ACHN (cell line): ENCODE data around the gene TAOK2.
A peak's percentile ranks its signal among the peaks of the same experiment; 100 is the strongest.
"Not testable (repeated sequence)": the region's sequence is repeated elsewhere in the genome, so short reads cannot be mapped to it uniquely, and the experiment has no call there.

Source experiments
- DNase-seq: peaks from one replicate; pipeline ENCODE4 v3.0.0-alpha.2; 2015
- in situ Hi-C: cut with HindIII; loops from 2 replicates; pipeline ENCODE4 v1.10.0; 2017; ENCODE audit warnings: low sequenced_read_pairs, low pct_ligation_motif_present, low pct_unique_long_range_greater_than_20kb

TAOK2 gene

DNA sequence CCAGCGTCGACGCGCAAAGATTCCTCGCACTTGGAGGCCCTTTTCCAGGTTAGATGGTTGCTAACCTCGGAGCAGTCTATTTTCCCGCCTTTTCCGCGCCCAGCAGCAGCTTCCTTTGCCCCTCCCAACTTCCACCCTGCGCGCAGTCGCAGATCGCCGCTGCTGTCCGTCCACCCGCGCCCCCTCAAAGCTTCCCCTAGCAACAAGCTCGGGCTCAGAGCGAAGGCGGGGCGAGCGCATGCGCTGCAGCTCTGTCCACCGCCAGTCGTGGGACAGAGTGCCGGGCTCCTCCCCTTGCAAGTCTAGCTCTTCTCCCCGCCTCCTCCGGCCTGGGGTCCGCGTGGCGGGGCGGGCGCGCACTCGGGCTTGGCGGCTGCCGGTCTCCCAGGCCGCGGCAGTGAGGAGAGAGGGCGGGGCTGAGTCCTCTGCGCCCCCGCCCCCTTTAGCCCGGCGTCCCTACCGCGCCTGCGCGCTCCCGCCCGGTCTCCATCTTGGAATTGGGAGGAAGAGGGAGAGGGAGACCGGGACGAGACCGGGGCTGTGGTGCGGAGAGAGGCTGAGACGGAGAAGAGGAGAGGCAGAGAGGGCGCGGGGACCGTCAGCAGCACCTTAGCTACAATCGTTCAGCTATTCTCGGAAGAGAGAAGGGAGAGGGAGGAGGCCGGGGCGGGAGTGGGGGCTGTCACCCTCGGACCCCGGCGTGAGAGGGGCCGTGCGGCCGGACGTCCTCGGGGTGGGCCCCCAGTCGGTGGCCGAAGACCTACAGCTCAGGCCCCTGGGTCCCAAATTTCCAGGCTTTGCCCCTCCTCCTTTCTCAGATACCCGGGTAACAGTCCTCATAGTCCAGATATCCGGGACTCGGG, at the start of gene TAOK2:
TAOK2 (plus strand) TSS at position 485 of the 863 bp plus-strand sequence. CDS start 3,905 bp downstream, outside the sequence.
- in situ Hi-C loops = no loop called here
- DNase-seq = peak; percentile 99

DNA sequence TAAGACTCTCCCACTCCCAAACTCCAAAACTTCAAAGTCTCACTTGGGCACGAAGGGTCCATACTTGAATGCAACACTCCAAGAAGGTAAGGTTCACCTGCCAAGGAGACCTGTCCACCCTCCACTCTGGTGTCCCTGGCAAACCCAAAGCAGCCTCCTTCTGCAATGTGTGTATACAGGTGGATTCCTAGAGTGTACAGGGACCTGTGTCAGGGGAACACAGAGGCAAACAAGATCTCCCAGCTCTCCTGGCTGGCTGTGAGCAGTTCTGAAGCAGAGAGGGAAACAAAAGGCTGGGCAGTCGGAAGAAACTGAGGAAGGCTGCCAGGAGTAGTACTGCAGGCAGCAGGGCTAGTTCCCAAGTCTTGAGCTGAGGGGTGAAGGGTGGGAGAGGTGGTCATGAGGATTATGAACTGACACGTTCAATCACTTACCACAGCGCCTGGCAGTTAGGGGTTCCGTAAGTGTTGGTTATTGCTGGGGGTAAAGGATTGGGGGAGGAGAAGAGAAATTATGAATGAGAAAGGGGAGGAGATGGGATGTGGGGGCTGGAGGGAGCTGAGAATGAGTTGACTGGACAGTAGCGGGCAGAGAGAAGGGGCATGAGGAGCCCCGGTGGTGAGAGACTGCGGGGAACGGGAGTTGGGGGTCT, 48.4 kb upstream of the TAOK2 start:
- DNase-seq = no peak
- in situ Hi-C loops = no loop called here

DNA sequence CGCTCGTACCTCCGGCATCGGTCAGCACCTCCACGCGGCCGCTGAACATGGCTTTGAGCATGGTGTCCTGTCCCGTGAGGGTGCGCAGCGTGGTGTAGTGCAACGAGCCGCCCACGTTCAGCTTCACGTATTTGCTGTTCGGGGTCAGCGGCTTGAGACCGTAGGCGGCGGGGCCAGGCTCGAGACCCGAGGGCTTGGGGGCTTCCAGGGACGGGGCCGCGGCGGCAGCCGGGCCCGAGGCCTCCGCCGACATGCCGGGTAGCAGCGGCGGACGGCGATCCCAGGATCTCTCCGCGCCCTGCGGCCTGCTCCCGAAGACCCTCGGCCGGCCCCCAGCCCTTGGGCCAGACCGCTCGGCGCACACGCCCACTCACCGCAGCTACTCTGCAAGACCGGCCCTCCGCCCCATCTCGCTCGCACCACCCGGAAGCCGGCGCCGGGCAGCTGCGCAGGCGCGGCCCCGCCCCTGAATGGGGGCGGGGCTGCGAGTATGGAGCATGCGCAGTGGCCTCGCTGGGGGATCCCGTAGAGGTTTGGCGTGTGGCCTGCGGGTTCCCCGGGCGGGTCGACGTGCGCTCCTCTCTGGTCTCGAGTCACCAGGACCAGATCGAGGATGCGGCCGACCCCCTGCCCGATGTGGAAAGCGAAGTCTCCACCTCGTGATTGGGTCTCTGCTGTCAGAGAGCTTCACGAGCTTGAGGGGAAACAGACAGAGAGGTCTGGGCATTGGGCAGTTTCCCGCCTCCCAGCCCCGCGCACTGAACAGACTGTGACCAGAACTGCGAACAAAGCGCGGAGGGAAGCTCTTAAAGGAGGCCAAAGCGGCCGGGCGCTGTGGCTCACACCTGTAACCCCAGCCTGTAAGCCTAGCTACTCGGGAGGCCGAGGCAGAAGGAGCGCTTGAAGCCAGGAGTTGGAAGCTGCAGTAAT, 47.6 kb upstream of the TAOK2 start, which contains the start of gene KCTD13:
KCTD13 (minus strand) TSS at position 446 of the 930 bp plus-strand sequence; CDS start at position 253, 193 bp downstream.
- in situ Hi-C loops = no loop called here

GRCh38 chr16:29926711-29927052, 47.0 kb upstream of the TAOK2 start:
- in situ Hi-C loops = no loop called here
- peak; percentile 40 for DNase-seq

More for the DNA sequence above, 47.6 kb upstream of the TAOK2 start, which contains the start of gene KCTD13:
- DNase-seq = peak; percentile 86

DNA sequence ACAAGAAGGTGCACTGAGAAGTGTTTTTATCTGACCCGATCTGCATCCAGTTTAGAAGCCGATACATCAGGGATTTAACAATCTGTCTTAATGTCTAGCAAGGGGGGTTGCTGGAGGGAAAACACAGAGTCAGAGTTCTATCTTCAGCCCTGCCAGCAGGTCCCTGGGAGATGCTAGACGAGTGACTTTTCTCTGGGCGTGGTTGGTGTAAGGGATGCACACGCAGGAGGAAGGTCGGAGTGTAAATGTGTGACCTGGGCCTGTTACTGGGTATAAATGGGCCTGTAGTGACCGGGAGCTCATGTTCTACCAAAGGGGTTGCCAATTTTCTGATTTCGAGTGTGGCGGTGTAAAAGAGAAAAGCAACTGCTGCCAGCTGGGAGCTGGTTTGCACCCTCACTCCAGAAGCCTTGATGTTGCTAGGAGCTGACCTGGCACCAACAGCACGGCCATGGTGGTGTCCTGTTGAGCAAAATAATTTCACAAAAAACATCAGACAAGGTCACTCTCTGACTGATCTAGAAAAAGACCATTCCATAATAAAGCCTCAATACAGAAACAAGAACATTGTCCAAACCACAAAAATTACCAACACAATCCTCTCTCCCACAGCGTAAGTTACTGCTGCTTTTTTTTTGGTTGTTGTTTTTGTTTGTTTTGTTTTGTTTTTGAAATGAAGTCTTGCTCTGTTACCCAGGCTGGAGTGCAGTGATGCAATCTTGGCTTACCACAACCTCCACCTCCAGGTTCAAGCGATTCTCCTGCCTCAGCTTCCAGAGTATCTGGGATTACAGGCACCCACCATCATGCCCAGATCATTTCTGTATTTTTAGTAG, 46.4 kb upstream of the TAOK2 start:
- no peak for DNase-seq
- in situ Hi-C loops = no loop called here

GRCh38 chr16:29931750-29932149, 41.9 kb upstream of the TAOK2 start:
- in situ Hi-C loops, DNase-seq: not testable (repeated sequence)

GRCh38 chr16:29940656-29941055, 33.0 kb upstream of the TAOK2 start:
- no peak for DNase-seq
- in situ Hi-C loops = no loop called here

GRCh38 chr16:29943846-29944799, 29.5 kb upstream of the TAOK2 start:
- in situ Hi-C loops = no loop called here
- peak; percentile 100 for DNase-seq

DNA sequence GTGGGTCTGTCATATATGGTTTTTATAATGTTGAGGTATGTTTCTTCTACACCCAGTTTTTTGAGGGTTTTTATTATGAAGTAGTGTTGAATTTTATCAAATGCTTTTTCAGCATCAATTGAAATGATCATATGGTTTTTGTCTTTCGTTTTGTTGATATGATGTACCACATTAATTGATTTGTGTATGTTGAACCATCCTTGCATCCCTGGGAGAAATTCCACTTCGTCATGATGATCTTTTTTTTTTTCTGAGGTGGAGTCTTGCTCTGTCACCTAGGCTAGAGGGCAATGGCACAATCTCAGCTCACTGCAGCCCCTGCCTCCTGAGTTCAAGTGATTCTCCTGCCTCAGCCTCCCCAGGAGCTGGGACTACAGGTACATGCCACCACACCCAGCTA, 25.8 kb upstream of the TAOK2 start:
- no peak for DNase-seq
- in situ Hi-C loops = no loop called here

DNA sequence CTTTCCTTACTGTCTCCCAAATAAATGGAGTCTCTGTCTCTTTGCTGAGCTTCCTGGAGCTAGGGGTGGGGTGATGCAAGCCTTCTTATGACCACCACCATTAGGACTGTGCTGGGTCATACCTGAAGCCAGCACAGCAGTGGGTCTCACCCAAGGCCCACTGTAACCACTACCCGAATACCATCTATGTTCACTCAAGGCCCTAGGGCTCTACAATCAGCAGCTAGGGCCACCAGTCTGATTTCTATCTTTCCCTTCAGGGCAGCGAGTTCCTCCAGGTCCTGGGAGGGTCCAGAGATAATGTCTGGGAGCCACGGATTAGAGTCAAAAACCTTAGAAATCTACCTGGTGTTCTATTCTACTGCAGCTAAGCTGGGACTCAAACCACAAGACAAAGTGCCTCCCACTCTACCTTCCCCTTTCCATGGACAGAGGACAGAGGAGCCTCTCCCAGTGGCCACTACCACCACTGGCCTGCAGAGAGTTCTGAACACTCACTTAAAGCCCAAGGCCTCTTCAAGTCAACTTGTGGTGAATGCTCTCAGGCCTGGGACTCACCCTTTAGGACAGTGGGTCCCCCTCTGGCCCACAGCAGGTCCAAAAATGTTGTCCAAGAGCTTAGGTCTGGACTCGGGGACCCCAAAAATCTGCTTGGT, 22.7 kb upstream of the TAOK2 start:
- no peak for DNase-seq
- in situ Hi-C loops = no loop called here

DNA sequence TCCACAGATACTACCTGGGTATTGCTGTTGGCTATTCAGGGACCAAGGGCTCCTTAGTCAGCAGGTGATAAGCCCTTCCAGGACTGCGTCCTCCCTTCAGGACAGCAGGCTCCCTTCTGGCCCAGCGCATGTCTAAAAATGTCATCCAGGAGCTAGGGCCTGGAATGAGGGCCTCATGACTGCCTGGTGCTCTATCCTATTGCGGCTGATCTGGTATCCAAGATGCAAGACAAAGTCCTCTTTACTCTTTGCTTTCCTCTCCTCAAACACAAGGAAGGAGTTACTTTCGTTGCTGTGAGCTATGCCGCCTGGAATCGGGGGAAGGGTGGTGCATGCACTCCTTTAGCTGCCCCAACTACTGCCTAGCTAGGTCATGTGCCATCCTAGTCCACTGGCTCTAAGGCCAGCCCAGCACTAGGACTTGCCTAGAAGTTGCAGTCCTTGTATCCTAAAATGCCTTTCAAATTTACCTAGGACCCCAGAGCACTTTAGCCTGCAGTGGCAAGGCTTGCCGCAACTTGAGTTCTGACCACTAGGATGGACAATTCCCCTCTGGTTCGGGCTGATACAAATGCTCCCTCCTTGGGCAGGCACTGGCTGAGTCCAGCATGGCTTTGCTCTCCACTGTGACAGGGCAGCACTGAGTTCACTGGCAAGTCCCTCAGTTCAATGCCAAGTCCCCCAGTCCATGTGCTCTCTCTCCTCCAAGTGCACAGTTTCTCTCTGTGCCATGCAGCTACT, 21.9 kb upstream of the TAOK2 start:
- in situ Hi-C loops = no loop called here
- no peak for DNase-seq

DNA sequence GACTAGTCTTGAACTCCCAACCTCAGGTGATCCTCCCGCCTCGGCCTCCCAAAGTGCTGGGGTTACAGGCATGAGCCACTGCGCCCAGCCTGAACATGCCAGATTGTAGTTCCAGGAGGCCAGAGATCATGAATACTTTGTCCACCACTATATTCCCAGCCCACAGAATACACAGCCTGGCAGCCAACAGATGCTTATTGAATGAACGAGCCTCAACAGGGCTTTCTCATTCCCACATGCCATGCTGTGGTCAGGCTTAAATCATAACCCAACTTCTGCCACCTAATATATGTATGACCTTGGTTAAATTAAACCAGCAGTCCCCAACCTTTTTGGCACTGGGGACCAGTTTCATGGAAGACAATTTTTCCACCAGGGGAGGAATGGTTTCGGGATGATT, 14.9 kb upstream of the TAOK2 start:
- DNase-seq = no peak
- in situ Hi-C loops = no loop called here

GRCh38 chr16:29959293-29959692, 14.4 kb upstream of the TAOK2 start:
- no peak for DNase-seq
- in situ Hi-C loops = no loop called here

DNA sequence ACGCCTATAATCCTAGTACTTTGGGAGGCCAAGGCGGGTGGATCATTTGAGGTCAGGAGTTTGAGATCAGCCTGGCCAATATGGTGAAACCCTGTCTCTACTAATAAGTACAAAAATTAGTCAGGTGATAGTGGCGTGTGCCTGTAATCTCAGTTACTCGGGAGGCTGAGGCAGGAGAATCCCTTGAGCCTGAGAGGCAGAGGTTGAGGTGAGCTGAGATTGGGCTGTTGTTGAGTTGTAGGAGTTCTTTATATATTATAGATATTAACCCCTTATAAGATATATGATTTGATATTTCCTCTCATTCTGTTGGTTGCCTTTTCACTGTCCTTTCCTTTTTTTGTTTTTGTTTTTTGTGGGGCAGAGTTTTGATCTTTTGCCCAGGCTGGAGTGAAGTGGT, 13.8 kb upstream of the TAOK2 start:
- DNase-seq, in situ Hi-C loops: not testable (repeated sequence)

GRCh38 chr16:29961127-29961478, 12.6 kb upstream of the TAOK2 start:
- no peak for DNase-seq
- in situ Hi-C loops = no loop called here
